GM21515 (cell line): Measurements from ENCODE around the gene LRCH3.

Experiments
- ATAC-seq: cut with Tn5 transposase; IDR thresholded peaks from one replicate; pipeline ENCODE4 v1.9.1; 2021; ENCODE audit not compliant: unreplicated experiment

Gene LRCH3

DNA sequence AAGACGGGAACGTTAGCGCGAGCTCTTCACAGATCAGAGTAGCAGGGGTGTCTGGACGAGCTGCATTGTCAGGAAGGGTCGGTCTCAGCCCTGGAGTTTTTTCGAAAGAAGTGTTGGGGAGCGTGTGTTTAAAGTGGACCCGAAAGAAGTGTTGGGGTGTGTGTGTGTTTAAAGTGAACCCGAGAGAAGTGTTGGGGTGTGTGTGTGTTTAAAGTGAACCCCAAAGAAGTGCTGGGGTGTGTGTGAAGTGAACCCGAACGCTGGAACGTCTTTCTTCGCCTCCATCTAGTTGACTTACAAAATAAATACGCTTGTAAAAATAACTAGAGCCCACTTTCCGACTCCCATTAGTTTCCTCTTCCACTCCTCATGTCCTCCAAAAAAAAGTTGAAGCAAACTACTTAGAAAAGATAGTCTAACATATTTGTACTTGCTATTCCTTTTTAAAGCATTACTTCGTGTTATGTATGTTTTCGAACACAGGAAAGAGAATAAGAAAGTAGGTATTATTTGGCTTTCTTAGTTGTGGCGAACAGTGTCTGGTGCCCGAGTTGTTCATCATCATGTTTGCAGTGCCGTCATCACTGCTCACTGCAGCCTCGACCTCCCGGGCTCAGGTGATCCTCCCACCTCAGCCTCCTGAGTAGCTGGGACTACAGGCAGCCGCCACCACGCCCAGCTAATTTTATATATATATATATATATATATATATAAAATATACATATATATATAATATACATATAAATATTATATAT, 1.0 kb downstream of the LRCH3 start:
- ATAC-seq = peak; percentile 13

DNA sequence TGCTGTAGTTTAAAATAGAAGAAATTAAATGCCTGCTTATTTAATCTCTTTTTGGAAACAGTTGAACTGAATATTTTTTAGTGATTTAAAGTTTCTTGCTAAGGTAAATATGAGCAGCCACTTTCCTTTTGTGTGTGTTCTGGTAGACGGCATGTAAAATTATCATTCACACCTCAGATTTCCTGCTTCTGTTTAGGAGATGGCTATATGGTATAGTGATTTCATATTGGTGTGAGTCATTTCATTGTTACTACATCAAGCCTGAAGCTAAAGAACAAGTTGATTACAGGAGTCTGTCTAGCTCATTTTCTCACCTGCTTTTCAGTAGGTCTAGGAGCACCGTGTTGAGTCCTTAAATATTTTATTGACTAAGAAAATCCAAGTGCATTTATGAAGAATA, 2.2 kb downstream of the LRCH3 start:
- no peak for ATAC-seq

DNA sequence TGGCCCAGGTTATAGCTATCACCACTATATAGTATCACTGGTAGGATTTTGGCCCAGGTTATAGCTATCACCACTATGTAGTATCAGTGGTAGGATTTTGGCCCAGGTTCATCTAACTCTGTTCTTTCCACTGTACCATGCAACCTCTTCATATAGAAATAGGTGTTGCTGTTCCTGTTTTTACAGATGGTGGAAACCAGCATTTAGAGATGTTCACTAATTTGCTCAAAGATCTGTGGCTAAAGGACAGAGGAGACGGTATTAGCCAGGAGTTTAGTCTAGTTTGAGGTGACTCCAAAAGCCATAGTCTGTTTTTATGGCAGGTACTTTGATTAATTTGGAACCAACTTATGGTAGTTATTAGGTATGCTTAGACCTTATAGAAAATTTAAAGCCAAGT, 3.1 kb downstream of the LRCH3 start:
- ATAC-seq = no peak

DNA sequence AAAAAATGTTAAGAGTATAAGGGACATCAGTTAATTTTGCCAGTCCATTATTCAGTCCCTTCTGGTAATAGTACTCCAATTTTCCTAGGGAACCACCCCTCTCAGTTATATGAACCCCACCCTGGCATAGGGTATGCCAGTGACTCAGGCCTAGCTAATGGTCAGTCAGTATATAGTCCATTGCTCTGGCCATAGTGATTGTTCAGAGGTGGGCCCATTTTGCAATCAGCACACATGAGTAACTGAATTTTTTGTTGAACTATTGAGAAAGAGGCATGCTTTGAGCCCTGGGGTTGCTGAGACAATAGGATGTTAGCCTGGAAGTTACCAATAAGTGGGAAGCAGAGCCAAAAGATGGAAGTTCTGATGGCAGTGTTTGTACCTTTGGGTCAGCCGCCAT, 4.1 kb downstream of the LRCH3 start:
- ATAC-seq = no peak

DNA sequence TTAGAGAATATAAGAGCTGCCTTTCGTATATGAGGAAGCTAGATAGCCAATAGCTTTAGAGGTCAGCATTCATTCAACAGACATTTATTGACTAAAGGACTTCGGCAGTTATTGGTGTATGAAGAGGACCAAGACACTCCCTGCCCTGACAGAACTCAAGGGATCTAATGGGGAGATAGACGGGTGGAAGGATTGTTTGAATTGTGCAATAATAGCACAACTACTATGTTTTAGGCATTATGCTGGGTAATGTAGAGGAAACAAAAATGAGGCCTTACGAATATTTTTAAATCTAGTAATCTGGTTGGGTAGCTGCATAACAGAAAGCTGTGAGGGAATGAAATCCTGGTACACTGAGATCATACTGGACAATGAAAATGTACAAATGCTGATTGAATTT, 5.0 kb downstream of the LRCH3 start:
- no peak for ATAC-seq

DNA sequence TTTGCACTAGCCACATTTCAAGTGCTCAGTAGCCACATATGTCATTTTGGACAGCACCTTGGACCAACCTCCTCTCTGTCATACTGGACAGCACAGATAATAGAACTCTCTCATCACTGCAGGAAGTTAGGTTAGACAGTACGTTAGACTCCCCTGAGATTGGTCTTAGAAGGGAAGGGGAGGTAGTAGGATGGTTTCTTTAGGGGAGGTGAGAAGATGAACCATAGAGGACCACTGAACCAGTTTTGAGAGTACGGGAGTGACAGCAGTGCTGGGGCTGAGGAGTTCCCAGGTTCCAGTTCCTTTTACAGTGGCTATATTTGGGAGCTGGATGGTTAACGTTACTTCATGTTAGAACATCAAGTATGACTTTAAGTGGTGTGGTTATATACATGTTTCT, 7.8 kb downstream of the LRCH3 start:
- ATAC-seq = peak; percentile 43

DNA sequence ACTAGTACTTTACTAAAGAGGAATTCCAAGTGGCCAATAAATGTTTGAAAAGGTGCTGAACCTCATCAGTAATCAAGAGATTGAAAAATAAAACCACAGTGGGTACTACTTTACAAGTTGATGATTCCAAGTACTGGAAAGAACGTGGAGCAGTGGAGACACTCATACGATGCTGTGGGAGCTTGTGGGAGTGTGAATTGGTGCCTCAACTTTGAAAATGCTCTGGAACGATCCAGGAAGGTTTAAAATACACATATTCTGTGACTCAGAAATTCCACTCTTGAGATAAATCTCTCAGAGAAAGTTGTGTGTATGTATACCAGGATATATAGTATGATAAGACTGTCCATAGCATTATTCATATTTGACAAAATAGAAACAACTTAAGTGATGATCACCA, 9.3 kb downstream of the LRCH3 start:
- ATAC-seq = no peak

DNA sequence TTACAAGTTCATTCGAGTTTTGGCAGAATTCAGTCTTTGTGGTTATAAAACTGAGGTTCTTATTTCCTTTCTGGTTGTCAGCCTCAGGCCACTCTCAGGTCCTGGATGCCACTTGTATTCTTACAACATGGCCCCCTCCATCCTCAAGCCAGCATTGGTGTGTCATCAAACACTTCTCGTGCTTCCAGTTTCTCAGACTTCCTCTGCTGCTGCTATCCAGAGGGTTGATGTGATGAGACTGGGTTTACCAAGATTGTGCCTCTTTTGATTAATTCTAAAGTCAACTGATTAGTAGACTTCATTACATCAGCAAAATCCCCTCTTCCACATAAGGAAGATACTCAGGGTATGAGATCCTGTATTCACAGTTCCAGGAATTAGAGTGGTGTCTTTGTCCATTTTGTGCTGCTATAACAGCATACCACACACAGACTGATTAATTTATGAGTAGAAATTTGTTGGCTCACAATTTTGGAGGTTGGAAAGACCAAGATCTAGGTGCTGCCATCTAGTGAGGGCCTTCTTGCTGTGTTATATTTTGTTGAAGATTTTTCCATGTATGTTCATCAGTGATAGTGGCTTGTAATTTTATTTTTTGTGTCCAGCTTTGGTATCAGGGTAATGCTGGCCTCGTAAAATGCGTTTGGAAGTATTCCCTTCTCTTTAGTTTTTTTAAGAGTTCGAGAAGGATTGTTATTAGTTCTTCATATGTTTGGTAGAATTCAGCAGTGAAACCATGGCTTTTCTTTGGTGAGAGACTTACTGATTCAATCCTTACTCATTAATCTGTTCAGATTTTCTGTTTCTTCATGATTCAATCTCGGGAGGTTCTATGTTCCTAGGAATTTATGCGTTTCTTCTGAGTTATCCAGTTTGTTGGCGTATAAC, 11.1 kb downstream of the LRCH3 start:
- ATAC-seq = no peak

DNA sequence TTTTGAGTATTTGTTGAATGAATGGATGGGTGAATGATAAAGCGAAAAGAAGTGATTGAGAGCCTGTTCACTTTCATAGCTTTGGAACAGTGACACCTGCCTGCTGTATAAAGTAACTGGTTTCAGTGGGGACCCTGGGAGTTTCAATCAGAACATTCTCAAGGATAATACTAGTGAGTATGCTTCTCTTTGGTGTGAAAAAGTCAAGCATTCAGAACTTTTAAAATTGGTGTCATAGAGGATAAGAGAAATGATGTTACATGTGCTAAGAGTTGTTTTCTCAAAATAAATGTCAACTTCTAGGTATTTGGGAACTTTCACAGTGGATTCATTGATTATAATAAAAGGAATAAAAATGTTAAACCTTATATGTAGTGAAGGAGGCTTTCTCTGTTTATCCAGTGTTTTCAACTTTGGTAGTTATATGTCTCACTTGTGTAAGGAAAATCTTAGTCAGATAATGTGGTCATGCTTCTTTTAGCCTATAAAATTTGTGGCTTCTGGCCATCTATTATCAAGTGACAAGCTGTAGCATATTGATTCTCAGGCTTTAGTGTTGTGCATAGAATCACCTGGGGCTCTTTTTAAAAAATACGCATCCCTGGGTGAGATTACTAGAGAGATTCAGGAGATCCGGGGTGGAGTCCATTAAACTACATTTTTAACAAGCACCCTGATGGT, 11.9 kb downstream of the LRCH3 start:
- no peak for ATAC-seq

DNA sequence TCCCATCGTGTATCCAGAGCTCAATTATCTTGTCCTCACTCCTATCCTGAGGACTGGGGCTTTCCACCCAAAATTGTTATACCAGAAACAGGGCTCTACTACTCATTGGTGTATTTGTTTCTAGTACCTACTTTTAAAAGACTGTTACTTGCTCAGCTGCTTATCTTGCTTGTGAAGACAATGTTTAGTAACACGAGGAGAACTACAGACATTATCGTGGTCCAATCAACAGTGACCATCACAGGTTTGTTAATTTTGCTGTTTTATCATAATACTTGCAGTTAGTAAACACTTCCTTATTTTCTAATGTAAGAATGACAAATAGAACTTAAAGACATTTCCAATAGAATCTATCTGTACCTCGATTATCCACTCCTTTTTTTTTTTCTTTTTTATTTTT, 13.5 kb downstream of the LRCH3 start:
- no peak for ATAC-seq

DNA sequence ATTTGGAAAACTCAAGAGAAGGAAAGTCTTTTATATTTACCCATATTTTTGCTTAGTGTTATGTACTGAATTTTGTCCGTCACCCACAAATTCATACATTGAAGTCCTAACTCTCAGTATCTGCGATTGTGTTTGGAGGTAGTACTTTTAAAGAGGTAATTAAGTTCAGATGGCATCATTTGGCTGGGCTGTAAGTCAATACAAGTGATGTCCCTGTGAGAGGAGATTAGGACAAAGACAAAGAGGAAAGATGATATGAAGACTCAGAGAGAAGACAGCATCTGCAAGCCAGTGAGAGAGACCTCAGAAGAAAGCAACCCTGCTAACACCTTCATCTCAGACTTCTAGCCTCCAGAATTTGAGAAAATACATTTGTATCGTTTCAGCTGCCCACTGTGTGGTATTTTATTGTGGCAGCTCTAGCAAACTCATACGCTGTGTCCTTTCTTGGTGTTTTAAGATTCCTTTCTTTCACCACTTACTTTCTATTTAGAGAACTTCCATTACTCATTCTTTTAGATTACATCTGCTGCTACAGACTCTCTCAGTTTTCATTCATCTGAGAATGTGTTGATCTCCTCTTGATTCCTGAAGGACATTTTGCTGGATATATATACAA, 17.0 kb downstream of the LRCH3 start:
- ATAC-seq = no peak

DNA sequence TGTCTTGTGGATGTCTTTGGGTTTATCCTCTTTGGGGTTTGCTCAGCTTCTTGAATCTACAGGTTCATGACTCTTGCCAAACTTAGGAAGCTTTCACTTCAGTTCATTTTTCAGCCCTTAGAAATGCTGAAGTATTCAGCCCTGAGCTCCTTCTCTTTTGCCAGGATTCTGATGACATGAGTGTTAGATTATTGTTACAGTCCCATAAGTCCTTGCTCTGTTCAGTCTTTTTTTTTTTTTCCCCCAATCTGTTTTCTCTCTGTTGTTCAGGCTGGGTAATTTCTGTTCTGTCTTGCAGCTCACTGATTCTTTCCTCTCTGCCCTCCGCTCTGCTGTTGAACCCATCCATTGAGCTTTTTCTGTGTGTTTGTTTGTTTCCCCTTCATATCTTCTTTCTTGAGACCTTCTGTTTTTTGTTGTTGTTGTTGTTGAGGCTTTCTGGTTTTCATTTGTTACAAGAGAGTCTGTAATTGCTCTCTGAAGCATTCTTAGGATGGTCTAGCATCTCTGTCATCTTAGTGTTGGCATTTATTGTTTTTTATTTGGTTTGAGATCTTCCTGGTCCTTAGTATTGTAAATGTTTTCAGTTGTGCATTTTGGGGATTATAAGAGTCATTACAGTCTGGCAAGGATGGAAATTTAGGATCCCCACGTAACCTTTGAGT, 18.4 kb downstream of the LRCH3 start:
- no peak for ATAC-seq

DNA sequence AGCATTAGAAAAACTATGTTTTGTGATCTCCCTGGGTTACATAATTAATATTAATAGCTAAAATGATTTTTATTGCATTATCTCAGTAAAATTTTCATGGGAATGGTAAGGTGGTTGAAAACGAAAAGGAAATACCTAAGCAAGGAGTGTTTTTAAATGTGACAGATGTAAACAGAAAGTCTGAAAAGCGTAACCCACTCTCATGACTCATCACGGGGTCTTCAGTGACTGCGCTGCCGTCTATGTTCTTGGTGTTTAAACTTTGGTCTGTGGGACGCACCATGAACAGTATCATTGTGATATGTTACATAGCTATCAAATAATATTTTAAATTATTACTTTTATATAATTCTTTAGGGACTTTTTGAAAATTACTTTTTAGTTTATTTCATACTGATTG, 19.8 kb downstream of the LRCH3 start:
- ATAC-seq = no peak

DNA sequence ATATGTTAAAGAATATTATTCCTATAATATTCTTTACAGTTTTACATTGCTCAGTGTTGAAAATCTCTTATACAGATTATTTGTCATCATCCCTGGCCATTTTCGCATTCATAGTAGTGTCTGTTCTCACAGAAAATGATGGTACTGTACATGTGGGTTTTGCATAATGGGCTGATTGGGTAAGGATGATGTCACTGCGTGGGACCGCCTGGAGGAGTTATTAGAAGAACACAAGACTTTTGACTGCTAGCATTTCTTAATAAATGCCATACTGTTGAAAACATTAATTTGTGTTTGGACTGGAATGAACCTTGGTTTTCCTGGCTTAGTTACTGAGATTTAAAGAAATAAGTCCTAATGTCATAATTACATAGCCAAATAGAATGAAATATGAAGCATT, 20.3 kb downstream of the LRCH3 start:
- ATAC-seq = no peak

DNA sequence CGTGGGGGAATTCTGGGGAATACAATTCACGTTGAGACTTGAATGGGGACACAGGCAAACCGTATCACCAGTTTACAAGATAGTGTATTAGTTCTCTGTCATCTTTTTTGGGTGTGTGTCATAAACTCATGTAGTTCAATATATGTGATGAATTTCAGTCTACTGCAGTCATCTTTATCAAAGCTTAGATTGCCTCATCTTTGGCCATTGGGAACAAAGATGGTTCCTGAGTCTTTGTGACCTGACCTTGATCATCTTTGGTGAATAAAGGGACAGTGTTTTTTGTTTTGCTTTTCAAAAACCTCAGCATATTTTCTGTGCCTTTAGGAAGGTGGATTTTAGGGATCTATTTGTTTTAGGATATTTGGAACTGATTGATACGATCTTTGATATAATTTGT, 23.3 kb downstream of the LRCH3 start:
- ATAC-seq = no peak

DNA sequence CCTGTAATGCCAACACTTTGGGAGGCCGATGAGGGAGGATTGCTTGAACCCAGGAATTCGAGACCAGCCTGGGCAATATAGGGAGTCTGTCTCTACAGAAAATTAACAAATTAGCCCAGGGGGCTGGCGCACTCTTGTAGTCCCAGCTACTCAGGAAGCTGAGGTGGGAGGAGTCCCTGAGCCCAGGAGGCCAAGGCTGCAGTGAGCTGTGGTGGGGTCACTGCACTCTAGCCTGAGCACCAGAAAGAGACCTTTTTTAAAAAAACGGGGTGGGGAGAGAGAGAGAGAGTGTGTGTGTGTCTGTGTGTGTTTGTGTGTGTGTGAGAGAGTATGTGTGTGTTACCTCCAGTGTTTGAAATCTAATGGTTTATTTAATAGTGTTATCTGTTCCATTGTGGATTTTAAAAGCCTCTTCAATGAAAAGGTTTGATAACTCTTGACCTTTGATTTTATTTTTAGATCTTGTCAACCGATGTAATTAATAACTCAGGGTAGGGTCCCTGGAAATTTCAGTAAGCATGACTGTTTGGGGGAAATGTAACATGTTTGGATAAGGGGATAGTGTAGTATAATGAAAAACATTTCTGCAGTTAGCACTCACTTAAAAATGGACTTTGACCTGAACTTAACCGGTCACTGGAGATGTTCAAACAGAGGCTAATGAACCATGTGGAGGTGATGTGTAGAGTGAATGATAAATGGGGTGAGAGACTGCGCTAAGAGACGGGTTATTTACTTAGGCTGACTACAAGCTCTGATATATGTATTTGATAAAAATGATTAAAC, 29.7 kb downstream of the LRCH3 start:
- no peak for ATAC-seq

DNA sequence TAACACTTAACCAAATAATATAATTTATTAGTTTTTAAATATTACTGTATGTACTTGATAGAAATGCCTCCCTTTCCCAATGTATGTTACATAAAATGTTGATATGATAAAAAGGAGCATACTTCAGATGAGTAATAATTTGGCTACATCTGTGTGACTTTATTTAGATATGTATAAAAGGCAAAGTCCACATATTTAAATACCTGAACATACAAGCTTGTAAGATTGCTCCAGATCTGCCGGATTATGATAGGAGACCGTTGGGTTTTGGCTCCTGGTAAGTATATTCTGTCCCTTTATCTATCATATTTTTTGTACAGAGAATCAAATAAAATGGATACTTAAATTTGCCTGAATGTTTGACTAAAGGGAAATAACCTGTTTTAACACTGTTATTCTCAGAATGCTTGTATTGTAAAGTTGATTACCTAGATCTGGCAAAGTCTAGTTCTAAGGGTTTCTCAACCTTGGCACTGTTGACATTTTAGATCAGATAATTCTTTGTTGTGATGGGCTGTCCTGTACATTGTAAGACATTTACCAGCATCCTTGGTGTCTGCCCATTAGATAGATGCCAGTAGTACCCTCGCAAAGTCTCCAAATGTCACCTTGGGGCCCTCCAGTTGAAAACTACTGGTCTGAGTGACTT, 38.5 kb downstream of the LRCH3 start:
- ATAC-seq = no peak

DNA sequence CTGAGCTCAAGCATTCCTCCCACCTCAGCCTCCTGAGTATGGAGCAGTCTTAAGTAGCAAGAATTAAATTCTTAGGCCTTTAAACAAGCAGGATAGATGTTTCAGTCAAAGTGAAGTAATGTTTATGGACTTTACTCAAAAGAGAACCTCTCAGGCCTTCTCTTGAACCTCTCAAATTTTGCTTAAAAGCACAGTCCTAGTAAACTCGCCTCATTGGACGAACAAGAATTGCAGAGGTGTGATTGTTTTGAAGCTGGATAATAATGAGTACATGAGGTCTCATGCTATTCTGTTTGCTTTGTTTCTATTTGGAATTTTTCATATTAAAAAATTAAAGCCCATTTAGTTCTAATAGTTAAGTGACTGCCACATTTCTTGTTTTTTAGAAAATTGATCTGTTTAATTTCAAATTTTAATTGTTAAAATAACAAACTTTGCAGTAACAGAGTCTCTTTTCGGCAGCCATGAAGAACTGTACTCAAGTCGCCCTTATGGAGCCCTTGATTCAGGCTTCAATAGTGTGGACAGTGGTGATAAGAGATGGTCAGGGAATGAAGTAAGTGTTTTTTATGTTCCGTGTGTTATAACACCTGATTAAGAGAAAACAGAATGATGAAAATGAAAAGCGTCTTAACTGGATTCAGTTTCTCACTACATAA, 39.4 kb downstream of the LRCH3 start:
- no peak for ATAC-seq

DNA sequence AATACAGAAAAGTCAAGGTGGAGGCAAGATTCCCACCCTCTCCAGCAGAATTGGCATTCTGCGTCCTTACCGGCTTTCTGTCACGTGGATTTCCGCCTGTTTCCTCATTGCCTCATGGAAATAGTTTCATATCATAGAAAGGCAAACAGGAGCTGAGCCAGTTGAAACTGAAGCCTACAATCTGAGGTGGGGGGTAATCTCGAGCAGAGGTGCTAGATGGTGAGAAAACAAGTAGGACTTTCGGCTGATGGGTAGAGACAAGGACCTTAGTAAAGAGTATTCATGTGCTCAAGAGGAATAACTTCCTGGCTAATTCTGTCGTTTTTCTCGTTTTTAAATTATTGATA, 39.9 kb downstream of the LRCH3 start:
- no peak for ATAC-seq
